Measurements from ENCODE around the gene DCP1A. TPM values are rescaled to one million over a fixed set of nuclear protein-coding genes. Genes with fewer than 3 reads are reported as not detected.

Gene DCP1A
- polyA plus RNA-seq, 1 of the 3 experiments (the other 2 are of a cell fraction): 12.9 TPM

GRCh38 chr3:53278667-53279066, 68.7 kb downstream of the DCP1A start:
- Histone ChIP-seq H3K79me2 (ENCODE audit: insufficient read depth) (no peaks in the 10 kb centered on the region), H3K4me2 (no peak overlapping the region), H3K9me2 (no peaks in the 10 kb centered on the region), H3K4me1 (ENCODE audit: control insufficient read depth in 1 of 2, insufficient read depth in 2 of 2, low read depth in 1 of 2, low read length in 1 of 2) (no peaks in the 10 kb centered on the region), H3K27me3 (ENCODE audit: insufficient read depth) (no peaks in the 10 kb centered on the region), H3K4me3 (ENCODE audit: low read depth in 2 of 2, low read length in 1 of 2) (no peak overlapping the region), H3K9me3 (no peaks in the 10 kb centered on the region), H3F3A (replicated peaks; ENCODE audit: insufficient read depth) (no peaks in the 10 kb centered on the region), H3K9ac (no peak overlapping the region), H3K27ac (ENCODE audit: low read depth in 2 of 2, low read length in 1 of 2) (no peak overlapping the region), H2AFZ (ENCODE audit: low read depth) (no peak overlapping the region), H3K36me3 (replicated peaks in 1 of 2; ENCODE audit: control insufficient read depth in 1 of 2, insufficient read depth in 2 of 2, low read length in 1 of 2) (peaks cover 7 to 13% of the 10 kb centered on the region in 2 experiments), H4K20me1 (ENCODE audit: insufficient read depth) (no peaks in the 10 kb centered on the region)
- WGBS (ENCODE audit: low lambda C conversion rate): 95% methylated on average over 4 of the region's 4 CpGs
- ChIA-PET POLR2A (no interaction called here), CTCF (no interaction called here)
- TF ChIP-seq, protein P1, sequence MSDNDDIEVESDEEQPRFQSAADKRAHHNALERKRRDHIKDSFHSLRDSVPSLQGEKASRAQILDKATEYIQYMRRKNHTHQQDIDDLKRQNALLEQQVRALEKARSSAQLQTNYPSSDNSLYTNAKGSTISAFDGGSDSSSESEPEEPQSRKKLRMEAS (IDR thresholded peaks at IDR 0.05; ENCODE audit: low read depth): no peak
- DNase-seq: no peak

DNA sequence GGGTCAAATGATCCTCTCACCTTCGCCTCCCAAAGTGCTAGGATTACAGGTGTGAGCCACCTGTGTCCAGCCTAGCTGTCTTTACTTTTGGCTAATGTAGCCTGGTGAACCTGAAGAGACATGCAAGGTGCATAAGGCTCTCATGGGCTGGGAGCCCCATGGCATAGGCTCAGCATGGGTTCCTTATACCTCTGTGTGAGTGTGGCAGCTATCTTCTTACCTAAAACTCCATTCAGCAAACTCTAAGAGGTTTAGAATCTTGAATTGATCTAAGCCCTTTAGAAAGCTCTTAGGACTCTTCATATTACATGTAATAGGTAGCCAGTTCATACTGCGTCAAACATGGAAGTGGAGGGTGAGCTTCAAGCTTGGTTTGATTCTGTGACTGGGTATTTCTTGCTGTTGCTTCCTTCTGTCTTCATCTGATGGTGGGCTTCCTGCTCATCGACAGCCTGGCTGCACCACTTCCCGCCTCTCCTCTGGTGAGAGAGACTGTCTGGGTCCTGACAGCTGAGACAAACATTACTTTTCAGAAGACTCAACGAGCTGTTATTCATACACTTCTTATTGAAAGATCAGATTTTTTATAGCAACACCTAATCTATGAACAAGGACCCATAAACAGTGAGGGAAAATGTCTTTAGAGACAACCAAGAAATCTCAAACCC, 72.3 kb downstream of the DCP1A start:
- H3F3A ChIP-seq (replicated peaks; ENCODE audit: insufficient read depth): peaks cover 6% of the 10 kb centered on the region
- no peak overlapping the region for H3K9ac ChIP-seq
- H3K4me2 ChIP-seq: no peak overlapping the region
- ChIA-PET CTCF (interaction anchor here (1.0 kb wide), 1 partner anchor 62 kb away, joined by 3 read pairs; no protein-coding TSS in a partner anchor), POLR2A (no interaction called here)
- H2AFZ ChIP-seq (ENCODE audit: low read depth): no peak overlapping the region
- TF ChIP-seq TAF1 (IDR thresholded peaks at IDR 0.05; ENCODE audit: borderline replicate concordance, low read depth, low read length) (no peak), RFX5 (IDR thresholded peaks at IDR 0.05; ENCODE audit: low read length) (no peak), YY1 (IDR thresholded peaks at IDR 0.05; ENCODE audit: low read depth) (no peak), FOXM1 (IDR thresholded peaks at IDR 0.05; ENCODE audit: low read depth) (no peak)
- no peaks in the 10 kb centered on the region for H3K9me3 ChIP-seq
- no peaks in the 10 kb centered on the region for H3K79me2 ChIP-seq (ENCODE audit: insufficient read depth)
- no peaks in the 10 kb centered on the region for H3K27me3 ChIP-seq (ENCODE audit: insufficient read depth)
- no peak for DNase-seq
- H3K27ac ChIP-seq (ENCODE audit: low read depth in 2 of 2, low read length in 1 of 2): no peak overlapping the region
- WGBS (ENCODE audit: low lambda C conversion rate): 66% methylated on average over 5 of the region's 5 CpGs
- no peak overlapping the region for H3K4me3 ChIP-seq (ENCODE audit: low read depth in 2 of 2, low read length in 1 of 2)
- no peaks in the 10 kb centered on the region for H4K20me1 ChIP-seq (ENCODE audit: insufficient read depth)
- peaks cover 4 to 10% of the 10 kb centered on the region in 2 experiments; a peak in 3 of 4 replicates for H3K4me1 ChIP-seq (ENCODE audit: control insufficient read depth in 1 of 2, insufficient read depth in 2 of 2, low read depth in 1 of 2, low read length in 1 of 2)
- no peaks in the 10 kb centered on the region for H3K36me3 ChIP-seq (replicated peaks in 1 of 2; ENCODE audit: control insufficient read depth in 1 of 2, insufficient read depth in 2 of 2, low read length in 1 of 2)
- no peaks in the 10 kb centered on the region for H3K9me2 ChIP-seq

GRCh38 chr3:53273146-53273670, 74.1 kb downstream of the DCP1A start:
- Histone ChIP-seq H3K4me2 (no peak overlapping the region), H3K4me1 (ENCODE audit: control insufficient read depth in 1 of 2, insufficient read depth in 2 of 2, low read depth in 1 of 2, low read length in 1 of 2) (peaks cover 9 to 18% of the 10 kb centered on the region in 2 experiments; a peak in 3 of 4 replicates), H4K20me1 (ENCODE audit: insufficient read depth) (no peaks in the 10 kb centered on the region), H3F3A (replicated peaks; ENCODE audit: insufficient read depth) (peaks cover 15% of the 10 kb centered on the region), H3K4me3 (ENCODE audit: low read depth in 2 of 2, low read length in 1 of 2) (no peak overlapping the region), H3K9ac (no peak overlapping the region), H3K36me3 (replicated peaks in 1 of 2; ENCODE audit: control insufficient read depth in 1 of 2, insufficient read depth in 2 of 2, low read length in 1 of 2) (no peaks in the 10 kb centered on the region), H3K9me2 (no peaks in the 10 kb centered on the region), H3K9me3 (no peaks in the 10 kb centered on the region), H3K27ac (ENCODE audit: low read depth in 2 of 2, low read length in 1 of 2) (no peak overlapping the region), H2AFZ (ENCODE audit: low read depth) (no peak overlapping the region), H3K27me3 (ENCODE audit: insufficient read depth) (no peaks in the 10 kb centered on the region), H3K79me2 (ENCODE audit: insufficient read depth) (no peaks in the 10 kb centered on the region)
- no peak for DNase-seq
- CTCF ChIA-PET: interaction anchor here (0.6 kb wide), 1 partner anchor 495 kb away, joined by 3 read pairs; no protein-coding TSS in a partner anchor
- TF ChIP-seq GABPA (IDR thresholded peaks at IDR 0.05; ENCODE audit: low read depth) (no peak), CTCF (IDR thresholded peaks at IDR 0.05) (no peak), POLR2AphosphoS5 (IDR thresholded peaks at IDR 0.05; ENCODE audit: low read depth, low read length) (no peak), SIN3A (IDR thresholded peaks at IDR 0.05; ENCODE audit: borderline replicate concordance, low read depth, low read length) (no peak), RAD21 (IDR thresholded peaks at IDR 0.05; ENCODE audit: low read length) (no peak), USF1 (IDR thresholded peaks at IDR 0.05; ENCODE audit: borderline replicate concordance, low read depth) (no peak), TCF12 (IDR thresholded peaks at IDR 0.05) (no peak), FOXM1 (IDR thresholded peaks at IDR 0.05; ENCODE audit: low read depth) (no peak)
- WGBS (ENCODE audit: low lambda C conversion rate): 78% methylated on average over 4 of the region's 10 CpGs
- POLR2A ChIA-PET: no interaction called here

Data from SK-N-SH (cell line).